GM15510 (cell line): ENCODE measurements around the gene CHPF.

Source experiments
- POLR2A ChIP-seq: IDR thresholded peaks from 3 replicates; pipeline ENCODE4 v1.6.1; 2011; ENCODE audit warnings: borderline replicate concordance; ENCODE audit not compliant: insufficient read length; ENCODE audit errors: extremely low read depth

Gene CHPF

DNA sequence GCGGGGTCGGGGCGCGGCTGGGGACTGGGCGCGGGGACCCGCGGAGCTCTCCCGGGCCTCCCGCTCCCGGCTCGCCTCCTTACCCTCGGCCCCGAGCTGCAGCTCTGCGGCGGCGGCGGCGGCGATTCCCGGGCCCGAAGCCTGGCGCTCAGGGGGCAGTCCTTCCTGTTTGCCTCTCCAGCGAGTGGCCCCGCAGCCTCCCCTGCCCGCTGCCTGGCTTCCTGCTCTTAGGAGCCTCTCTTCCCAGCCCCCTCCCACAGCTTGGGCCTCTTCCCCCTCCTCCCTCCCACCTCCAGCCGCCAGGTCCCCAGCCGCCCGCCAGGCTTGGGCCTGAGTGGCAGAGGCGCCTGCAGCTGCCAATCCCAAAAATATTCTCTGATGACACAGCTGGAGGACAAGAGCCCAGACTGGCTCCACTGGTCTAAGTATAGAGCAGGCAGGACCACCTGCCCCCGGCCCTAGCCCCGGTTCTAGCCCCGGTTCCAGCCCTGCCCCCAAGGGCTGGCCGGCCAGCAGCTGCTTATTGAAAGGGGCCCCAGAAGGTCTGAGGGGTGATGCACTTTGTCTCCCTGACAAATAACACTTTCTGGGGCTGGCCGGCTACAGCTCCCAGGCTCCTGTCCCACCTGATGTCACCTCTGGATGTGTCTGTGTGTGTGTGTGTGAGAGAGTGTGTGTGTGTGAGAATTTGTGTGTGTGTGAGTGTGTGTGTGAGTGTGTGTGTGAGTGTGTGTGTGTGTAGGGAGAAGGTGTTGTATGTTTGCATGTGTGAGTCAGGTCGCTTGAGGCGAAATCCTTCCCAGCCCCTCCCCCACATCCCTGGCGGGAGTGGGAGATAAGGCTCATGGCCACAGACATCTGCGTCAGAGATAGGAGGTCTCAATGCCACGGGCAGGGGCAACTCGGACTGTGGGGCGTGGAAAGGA lies 28.0 kb upstream of the CHPF start, which contains the start of gene OBSL1:
TSS of gene OBSL1 (minus strand) at position 229 of the 926 bp plus-strand sequence. CDS start 307 bp downstream, outside the sequence.
- TF ChIP-seq POLR2A, result no peak

DNA sequence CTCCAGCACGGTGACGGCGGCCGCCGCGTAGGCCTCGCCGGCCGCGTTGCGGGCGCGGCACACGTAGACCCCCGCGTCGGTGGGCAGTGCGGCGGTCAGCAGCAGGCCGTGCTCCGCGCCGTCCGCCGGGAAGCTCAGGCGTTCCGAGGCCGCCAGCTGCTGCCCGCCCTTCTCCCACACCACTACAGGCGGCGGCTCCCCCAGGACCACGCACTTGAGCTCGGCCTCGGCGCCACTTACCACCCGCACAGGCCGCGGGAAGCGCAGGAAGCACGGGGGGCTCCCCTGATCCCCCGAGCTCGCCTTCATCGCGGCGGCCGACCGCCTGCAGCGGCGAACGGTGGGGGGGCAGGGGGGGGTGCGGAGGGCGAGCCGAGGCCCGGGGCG lies 27.3 kb upstream of the CHPF start:
- TF ChIP-seq POLR2A, result no peak

DNA sequence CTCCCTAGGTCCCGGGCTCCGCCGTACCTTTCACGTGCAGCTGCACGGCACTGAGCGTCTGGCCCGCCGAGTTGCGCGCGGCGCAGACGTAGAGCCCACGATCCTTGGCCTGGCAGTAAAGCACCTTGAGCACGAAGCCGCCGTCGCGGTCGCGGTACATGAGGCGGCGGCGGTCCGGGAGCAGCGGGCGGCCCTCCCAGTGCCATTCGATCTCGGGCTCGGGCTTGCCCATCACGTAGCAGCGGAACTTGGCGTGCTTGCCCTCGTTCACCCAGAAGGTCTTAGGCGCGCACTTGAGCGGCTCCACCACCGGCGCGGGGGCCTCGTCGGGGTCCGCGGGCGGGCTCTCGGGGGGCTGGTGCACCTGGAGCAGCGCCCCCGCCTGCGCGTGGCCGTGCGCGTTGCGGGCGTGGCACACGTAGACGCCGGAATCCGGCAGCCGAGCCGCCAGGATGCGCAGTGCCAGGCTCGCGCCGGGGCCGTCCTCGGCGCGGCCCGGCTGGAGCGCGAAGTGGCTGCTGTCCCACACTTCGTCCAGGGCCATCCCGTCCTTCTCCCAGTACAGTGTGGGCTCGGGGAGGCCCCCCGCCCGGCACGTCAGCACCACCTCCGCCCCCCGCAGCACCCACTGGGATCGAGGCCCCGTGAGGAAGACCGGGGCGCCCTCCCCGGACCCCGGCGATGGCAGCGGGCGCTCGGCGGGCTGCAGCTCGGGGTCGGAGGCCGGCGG lies 26.8 kb upstream of the CHPF start:
- no peak for TF ChIP-seq POLR2A

DNA sequence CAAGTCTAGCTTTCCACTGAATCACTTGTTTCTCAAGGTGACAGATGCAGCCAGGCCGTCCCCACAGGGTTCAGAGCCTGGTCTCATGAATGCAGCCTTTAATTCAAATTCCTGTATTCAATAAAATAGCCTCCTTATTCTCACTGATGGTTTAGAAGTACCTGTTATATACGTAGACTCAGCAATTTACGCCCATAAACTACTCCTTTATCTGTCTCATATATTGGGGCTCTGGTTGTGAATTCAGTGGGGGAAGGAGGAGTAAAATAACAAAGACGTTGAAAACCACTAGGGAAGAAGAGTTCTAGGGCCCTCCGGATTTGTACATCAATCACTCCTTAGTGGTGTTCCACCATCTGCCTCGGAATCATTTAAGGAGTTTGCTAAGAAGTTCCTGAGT lies 26.0 kb upstream of the CHPF start:
- no peak for TF ChIP-seq POLR2A

DNA sequence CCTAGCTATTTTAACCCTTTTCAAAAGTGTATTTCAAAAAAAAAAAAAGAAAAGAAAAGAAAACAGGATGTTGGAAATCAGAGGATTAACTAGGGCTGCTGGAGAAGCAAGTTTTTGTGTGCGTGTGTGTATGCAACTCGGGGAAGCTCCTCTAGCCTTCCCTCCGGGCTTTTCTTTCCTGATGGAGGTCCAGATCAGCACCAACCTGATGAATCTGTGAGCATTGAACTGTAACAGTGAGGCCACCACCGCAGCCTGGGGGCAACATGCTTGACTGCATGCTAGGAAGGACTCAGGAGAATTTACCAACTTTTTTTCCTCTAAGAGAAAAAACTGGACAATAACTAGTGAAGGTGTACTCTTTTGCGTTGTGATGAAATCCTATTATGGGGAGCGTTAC lies 25.4 kb upstream of the CHPF start:
- TF ChIP-seq POLR2A, result no peak

DNA sequence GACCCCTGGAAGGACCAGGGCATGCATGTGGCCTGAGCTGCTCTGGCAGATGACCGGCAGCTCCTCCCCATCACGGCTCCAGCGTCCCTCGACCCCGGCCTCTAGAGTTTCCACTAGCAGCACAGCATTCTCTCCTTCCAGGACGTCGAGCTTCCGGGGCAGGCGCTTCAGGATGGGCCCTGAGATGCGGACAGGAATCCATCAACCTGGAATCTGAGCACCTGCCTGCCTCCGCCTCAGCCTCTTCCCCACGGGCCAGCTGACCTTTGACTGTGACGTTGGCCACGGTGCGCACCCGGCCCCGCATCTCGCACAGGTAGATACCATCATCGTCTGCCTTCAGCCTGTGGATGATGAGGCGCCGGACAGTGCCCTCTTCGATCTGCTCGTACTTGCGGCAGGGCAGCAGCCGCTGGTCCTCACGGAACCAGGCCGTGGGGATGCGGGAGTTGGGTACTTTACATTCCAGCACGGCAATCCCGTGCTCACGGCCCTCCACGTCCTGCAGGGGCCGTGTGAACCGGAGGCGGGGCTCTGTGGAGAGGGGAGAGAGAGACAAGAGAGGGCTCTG lies 24.3 kb upstream of the CHPF start:
- no peak for TF ChIP-seq POLR2A

DNA sequence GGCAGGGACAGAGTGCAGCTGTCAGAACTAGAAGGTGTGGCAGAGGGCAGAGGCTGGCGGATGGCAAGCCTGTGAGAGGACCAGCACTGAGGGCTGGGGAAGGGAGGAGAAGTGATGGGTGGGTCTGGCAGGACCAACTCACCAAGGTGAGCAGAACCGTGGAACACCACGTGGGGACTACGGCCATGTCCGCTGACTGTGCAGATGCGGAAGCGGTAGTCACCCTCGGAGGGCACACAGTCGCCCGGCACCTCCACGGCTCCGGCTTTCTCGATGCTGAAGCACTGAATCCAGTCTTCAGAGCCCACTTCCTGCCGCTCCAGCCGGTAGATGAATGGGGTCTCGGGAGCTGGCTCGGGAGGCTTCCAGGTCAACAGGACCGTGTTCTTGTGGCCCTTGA lies 23.5 kb upstream of the CHPF start:
- no peak for TF ChIP-seq POLR2A

DNA sequence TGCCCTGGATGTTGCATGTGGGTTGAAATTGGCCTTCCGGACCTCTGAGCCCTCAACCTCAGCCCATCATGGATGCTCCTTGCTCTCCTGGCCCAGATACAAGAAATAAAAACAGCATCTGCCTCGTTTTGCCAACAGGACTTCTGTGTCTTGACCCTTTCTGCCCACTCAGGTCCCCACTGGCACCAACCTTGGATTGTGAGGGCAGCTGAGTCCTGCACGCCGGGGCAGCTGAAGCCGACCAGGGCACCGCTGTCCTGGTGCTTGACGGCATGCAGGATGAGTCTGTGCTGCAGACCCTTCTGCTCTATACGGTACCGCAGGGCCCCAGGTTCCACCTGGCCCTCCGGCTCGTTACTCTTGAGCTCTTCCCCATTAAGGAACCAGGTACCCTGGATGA lies 23.0 kb upstream of the CHPF start:
- TF ChIP-seq POLR2A, result no peak

DNA sequence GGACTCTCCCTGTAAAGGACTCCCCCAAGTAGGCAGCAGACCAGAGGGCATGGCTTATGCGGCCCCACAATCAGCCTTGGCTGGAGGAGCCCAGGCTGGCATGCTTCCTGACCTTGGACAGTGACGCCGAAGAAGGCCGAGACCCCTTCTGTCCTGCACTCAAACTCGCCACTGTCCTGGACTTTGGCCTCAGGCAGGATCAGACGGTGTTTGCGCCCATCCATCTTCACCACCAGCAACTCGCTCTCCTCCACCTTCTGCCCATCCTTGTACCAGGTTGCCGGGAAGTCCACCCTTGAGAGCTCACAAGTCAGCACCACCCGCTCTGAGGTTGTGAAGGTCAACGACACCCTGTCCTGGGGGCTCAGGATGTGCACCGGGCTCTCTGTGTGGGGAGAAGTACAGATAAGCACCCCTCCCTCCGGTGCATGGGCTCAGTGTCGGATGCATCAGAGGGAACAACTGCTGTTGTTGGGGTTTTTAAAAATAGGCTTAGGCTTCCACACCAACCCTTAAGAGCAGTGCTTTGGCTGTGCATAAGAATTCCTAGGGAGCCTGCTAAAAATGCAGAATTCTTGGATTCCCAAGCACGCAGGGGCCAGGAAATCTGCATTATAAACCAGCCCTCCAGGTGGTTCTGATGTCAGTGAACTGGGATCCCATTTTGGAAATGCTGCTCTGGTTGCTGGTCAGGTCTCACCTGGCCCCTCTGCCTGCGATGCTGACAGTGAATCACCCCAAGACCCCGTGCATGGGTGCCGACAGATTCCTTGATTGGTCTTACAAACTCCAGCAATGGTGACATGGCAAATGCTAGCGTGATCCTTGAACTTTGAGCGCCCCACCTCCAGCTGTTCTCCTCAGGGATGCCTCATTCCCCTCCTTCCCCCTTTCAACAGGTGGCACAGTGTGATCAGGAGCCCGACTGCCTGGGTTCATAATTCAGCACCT lies 21.8 kb upstream of the CHPF start:
- TF ChIP-seq POLR2A, result no peak

DNA sequence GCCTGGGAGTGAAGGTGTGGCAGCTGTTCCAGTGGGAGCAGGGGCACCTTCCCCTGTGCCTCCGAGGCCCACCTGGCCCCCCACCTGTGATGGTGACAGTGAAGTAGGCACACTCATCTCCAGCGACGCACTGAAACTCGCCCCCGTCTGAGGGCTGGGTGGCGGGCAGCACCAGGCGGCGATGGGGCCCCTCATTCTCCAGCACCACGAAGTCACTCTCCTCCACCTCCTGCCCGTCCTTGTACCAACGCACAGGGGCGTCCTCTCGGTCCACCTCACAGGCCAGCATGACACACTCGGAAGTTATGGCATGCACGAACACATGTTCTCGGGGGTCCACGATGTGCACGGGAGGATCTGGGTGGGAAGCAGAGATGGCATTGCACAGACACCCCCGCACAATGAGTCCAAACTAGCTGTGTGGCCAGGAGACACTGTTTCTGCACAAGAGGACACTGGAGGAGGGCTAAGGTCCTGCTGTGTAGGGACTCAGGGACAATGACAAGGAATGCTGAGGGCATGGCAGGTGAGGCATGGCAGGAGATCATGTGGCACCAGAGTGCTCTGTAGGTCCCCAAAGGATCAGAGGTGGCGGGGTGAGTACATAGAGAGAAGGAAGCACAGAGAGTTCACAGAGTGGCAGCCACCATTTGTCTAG lies 19.8 kb upstream of the CHPF start:
- no peak for TF ChIP-seq POLR2A

DNA sequence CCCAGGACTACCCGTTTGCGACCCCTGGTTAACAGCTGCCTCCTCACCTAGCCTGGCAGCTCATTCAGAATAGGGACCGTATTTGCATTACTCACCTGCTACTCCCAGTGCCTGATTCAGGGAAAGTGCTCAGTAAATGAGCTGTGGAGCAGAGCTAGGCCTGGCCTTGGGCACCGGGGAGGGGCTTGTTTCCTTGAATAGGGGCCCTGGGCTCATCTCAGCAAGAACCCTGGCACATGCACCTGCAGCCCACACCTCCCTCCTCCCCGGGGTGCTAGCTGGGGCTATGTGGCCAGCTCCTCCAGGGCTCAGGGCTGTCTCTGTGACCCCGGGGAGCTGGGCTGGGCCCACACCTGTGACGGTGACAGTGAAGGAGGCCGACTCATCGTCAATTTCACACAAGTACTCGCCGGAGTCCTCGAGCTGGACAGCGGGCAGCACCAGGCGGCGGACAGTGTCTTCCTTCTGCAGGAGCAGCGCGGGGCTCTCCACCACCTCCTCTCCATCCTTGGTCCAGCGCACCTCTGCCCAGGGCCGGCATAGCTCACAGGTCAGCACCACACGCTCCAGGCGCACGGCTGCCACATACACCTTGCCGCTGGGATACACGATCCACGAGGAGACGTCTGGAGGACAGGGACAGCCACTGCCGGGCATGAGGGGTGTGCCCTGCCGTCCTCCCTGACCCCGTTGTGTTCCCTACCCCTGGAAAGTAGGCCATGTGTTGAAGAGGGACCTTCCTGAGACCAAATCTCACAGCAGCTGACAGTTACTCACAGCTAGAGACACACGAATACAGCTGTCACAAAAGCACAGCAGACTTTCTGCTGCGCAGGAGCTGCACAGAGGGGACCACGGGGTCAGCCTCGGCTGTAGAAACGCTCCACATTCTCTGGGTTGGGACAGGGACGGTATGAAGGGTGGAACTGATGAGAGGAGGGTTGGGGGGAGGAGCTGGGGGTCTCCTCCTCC lies 18.7 kb upstream of the CHPF start:
- no peak for TF ChIP-seq POLR2A

DNA sequence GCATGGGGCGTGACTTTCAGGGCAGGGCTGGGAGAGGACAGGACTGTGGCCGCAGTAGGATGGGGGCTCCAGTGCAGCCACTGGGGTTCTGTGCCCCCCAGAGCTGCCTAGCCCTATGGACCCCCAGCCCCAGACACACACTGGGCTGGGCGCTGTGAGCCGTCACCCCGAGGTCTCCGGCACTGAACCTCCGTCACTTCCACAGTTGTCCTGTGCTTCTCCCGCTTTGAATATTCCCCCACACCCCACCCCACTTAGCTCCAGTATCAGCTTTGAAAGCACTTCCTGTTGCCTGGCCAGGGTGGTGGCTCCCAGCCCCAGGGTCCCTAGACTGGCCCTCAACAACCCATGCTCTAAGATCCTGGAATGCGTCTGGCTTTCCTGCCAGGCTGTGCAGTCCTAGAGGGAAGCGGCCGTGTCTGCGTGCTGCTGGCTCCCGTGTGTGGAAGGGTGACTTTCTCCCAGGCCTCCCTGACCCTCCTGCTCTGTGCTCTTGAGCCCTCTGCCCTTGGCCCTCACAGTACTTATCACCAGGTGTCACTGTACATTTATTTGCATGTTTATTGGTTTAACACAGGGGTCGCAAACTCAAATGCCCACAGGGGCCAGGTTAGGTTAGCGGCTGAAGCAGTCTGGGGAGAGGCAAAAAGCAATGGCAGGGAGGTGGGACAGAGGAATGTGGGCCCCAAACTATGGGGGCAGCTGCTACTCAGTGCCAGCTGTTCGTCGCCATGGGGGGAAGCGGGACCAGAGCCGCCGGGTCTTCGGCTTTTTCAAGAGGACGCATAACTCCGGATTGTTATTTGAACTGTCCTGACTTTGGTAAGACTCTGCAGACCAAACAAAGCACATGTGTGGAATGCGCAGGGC lies 17.8 kb upstream of the CHPF start:
- TF ChIP-seq POLR2A, result no peak
